GM12875 (cell line): Measurements from ENCODE around the gene SEC14L2.

ENCODE experiments used
- H3K4me3 ChIP-seq: one replicate; pipeline ENCODE4 v1.5.1; 2011; ENCODE audit warnings: low read depth, low read length, control low read depth
- TF ChIP-seq, protein P1 (sequence below): IDR thresholded peaks from 2 replicates; pipeline ENCODE4 v1.5.1; 2011; ENCODE audit warnings: low read depth, mild to moderate bottlenecking, control low read depth, inconsistent platforms, low read length, moderate library complexity, borderline replicate concordance; ENCODE audit not compliant: insufficient read depth

The SEC14L2 gene

DNA sequence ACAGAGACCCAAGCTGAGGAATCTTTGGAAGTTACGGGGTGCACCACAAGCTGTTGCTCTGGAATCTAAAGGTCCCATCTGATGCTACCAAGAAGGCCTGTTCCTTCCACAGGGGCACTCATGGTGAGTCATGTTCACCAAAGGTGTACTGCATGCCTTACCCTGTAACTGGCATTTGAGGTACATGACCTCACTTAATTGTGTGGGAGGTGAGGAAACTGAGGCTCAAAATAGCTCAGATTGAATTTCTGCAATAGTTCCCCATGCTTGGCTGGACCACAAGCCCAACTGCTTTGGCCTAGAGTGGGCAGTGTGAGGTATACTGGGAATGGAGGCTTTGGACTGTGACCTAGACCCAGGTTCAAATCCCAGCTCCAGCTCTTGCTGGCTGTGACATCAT lies 37.0 kb downstream of the SEC14L2 start:
- no peak overlapping the region for H3K4me3 ChIP-seq
- TF ChIP-seq, protein P1, sequence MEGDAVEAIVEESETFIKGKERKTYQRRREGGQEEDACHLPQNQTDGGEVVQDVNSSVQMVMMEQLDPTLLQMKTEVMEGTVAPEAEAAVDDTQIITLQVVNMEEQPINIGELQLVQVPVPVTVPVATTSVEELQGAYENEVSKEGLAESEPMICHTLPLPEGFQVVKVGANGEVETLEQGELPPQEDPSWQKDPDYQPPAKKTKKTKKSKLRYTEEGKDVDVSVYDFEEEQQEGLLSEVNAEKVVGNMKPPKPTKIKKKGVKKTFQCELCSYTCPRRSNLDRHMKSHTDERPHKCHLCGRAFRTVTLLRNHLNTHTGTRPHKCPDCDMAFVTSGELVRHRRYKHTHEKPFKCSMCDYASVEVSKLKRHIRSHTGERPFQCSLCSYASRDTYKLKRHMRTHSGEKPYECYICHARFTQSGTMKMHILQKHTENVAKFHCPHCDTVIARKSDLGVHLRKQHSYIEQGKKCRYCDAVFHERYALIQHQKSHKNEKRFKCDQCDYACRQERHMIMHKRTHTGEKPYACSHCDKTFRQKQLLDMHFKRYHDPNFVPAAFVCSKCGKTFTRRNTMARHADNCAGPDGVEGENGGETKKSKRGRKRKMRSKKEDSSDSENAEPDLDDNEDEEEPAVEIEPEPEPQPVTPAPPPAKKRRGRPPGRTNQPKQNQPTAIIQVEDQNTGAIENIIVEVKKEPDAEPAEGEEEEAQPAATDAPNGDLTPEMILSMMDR: no peak

- TF ChIP-seq, protein P1: no peak
- H3K4me3 ChIP-seq: no peak overlapping the region
Observed at GRCh38 chr22:30434843-30435242, 38.0 kb downstream of the SEC14L2 start.

DNA sequence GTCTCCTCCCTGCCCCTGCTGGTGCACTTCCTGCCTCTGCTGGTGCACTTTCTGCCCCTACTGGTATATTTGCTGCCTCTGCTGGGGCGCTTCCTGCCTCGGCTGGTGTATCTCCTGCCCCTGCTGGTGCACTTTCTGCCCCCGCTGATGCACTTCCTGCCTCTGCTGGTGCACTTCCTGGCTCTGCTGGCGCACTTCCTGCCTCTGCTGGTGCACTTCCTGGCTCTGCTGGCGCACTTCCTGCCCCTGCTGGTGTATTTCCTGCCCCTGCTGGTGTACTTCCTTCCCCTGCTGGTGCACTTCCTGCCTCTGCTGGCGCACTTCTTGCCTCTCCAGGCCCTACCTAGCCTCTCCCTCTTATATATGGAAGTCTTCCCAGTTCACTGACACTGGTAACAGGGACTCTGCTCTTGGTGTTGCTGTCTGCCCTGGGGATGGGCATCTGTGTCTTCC lies 38.9 kb downstream of the SEC14L2 start:
- TF ChIP-seq, protein P1: peak; percentile 20; the same call in 1 of the 2 replicates
- no peak overlapping the region for H3K4me3 ChIP-seq

- TF ChIP-seq, protein P1: no peak
- no peak overlapping the region for H3K4me3 ChIP-seq
Observed at GRCh38 chr22:30436196-30436595, 39.4 kb downstream of the SEC14L2 start.

- TF ChIP-seq, protein P1: no peak
Observed at GRCh38 chr22:30438559-30438958, 41.7 kb downstream of the SEC14L2 start.

DNA sequence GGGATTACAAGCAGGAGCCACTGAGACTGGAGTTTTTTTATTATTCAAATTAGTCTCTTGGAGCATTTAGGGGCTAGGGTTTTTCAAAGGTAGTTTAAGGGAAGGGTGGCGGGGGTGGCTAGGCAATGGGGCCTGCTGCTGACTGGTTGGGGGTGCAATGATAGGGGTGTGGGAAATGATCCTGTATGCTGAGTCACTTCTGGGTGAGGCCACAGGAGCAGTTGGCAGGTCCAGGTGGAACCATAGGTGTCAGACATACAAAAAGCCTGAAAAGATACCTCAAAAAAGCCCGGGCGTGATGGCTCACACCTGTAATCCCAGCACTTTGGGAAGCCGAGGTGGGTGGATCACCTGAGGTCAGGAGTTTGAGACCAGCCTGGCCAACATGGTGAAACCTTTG lies 42.4 kb downstream of the SEC14L2 start:
- TF ChIP-seq, protein P1: no peak
- no peak overlapping the region for H3K4me3 ChIP-seq

More at GRCh38 chr22:30438559-30438958, 41.7 kb downstream of the SEC14L2 start:
- no peak overlapping the region for H3K4me3 ChIP-seq

DNA sequence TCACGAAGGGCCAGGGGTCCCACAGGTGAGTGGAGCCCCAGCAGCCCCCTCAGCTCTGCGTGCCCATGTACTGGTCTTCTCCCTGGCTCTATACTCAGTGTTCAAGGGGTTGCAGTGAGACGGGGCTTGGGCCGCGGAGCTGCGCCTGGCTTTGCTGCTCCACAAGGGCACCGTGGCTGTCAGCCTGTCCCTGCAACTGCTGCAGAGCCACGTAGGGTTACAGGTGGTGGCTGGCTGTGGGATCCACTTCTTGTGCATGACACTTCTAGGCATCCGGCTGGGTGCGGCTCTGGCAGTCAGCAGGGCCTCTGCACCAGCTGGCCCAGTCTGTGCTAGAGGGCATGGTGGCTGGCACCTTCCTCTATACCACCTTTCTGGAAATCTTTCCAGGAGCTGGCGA lies 43.0 kb downstream of the SEC14L2 start:
- no peak overlapping the region for H3K4me3 ChIP-seq
- TF ChIP-seq, protein P1: no peak
